Measurements from ENCODE around the gene PRR5L. TPM values are rescaled to one million over a fixed set of nuclear protein-coding genes. Genes with fewer than 3 reads are reported as not detected.
"Not testable (repeated sequence)": the region's sequence is repeated elsewhere in the genome, so short reads cannot be mapped to it uniquely, and the experiment has no call there.

PRR5L gene
- total RNA-seq, 1 donor from 2014 or later: 32.9 TPM

DNA sequence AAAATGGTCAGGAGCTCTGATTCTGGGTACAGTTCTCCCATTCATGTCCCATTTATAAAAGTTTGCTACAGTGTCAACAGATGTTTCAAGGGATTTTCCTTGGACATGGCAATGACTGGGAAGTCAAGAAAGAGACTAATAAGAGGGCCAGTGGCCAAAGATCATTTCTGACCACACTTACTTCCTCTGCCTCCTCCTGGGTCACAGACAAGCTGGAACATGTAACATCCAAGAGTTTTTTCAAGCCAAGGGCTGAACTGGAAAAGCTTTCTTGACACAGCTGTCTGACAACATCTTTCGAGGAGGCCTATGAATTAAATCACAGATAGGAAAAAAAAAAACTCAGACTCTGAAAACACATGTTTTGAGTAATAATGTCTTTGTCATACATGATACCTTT is 15.6 kb upstream of the PRR5L start:
- no peak for DNase-seq (ENCODE audit: low spot score)

GRCh38 chr11:36281850-36282249 is 14.2 kb upstream of the PRR5L start:
- DNase-seq (ENCODE audit: low spot score): no peak

DNA sequence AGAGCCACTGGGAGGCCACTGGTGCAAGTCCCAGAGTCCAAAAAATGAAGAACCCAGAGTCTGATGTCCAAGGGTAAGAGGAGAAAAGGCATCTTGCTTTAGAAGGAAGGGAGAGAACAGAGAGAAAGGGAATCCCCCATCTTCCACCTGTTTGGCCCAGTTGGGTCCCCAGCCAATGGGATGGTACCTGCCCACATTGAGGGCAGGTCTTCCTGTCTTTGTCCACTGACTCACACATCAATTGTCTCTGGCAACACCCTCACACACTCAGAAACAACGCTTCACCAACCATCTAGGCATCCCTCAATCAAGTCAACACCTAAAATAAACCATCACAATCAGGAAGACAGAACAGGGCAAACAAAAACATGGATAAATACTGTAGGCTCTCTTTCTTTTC is 13.2 kb upstream of the PRR5L start:
- no peak for DNase-seq (ENCODE audit: low spot score)

DNA sequence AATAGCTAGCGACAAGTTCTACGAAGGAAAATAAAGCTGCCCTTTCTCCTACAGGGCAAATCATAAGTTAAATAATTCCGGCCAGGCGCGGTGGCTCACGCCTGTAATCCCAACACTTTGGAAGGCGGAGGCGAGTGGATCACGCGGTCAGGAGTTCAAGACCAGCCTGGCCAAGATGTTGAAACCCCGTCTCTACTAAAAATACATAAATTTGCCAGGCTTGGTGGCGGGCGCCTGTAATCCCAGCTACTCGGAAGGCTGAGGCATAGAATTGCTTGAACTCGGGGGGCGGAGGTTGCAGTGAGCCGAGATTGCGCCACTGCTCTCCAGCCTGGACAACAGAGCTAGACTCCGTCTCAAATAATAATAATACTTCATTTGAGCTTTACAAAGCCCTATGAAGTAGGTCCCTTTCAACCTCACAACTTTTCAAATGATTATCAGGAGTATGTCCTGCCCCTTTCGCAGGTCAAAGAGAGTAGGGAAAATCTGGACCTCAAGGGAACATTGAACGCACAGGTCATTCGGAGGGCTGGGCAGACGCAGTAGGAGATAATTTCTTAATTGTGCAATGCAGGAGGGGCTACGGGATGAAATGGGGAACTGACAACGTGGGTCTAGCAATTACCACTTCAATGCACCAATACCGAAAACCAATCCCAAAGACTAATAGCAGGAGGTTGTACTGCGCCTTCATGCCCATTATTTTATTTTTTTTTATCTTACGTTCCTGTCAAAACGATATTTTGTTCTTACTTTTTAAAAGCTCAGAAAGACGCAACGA is 7.5 kb upstream of the PRR5L start:
- no peak for DNase-seq (ENCODE audit: low spot score)

- peak; percentile 96 for DNase-seq (ENCODE audit: low spot score)
Observed at GRCh38 chr11:36289226-36289852, 6.7 kb upstream of the PRR5L start, which contains the start of gene COMMD9. Gene COMMD9, minus strand, starts transcription at chr11:36289424. Its CDS starts 12 bp downstream, at chr11:36289412.

- no peak for DNase-seq (ENCODE audit: low spot score)
Observed at GRCh38 chr11:36292311-36292722, 3.8 kb upstream of the PRR5L start.

GRCh38 chr11:36296884-36297543 is 926 bp downstream of the PRR5L start:
- DNase-seq (ENCODE audit: low spot score): no peak

DNA sequence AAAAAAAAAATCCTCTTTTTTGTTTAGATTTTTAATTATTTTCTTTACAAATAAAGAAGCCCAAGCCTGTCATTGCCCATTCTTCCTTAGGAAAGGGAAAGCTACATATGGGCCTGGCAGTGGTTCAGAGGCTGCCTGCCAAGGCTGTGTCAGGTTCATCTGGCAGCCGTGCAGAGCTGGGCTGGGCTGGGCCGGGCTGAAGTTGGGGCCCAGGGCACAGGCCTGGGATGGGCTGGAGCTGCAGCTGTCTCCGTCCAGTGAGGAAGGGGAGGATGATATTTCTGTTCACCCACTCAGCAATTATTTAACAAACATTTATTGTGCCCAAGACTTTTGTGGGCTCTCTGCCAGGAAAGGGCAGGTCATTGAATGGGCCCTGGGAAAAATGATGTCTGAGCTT is 4.6 kb downstream of the PRR5L start:
- DNase-seq (ENCODE audit: low spot score): peak; percentile 63

GRCh38 chr11:36304351-36304750 is 8.3 kb downstream of the PRR5L start:
- DNase-seq (ENCODE audit: low spot score): no peak

GRCh38 chr11:36305047-36305446 is 9.0 kb downstream of the PRR5L start:
- DNase-seq (ENCODE audit: low spot score): no peak

DNA sequence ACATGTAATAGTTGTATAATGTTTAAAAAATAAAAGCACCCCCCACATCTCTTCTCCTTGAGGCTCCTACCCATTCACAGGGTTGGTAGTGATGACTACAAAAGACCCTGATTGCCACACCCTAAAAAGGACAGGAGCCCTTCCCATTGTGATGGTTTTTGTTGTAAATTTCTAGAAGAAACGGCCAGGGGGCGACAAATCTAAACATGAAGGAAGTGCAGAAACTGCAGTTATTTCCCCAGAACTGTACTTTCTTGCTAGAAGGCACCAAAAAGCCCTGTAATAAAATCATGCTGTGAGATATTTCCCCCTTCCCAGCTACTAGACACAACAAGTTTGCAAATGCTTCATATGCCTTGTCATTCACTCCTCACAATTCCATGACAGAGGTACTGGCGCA is 10.8 kb downstream of the PRR5L start:
- no peak for DNase-seq (ENCODE audit: low spot score)

DNA sequence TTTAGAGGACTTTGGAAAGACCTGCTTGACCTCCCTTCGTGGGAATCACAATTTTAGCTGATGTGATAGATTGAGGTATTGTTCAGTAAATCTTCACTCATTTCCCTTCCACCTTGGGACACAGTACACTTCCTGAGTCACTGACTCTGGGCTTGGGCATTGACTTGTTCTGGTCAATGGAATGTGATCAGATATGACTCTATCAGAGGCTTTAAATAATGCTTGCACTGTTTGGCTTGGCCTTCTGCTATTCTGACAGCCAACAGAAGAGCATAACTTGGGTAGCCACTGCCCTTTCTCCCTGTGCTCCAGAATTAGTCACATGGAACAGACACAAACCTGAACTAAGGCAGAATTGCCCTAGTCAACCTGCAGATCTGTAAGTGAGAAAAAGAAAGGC is 12.5 kb downstream of the PRR5L start:
- DNase-seq (ENCODE audit: low spot score): no peak

DNA sequence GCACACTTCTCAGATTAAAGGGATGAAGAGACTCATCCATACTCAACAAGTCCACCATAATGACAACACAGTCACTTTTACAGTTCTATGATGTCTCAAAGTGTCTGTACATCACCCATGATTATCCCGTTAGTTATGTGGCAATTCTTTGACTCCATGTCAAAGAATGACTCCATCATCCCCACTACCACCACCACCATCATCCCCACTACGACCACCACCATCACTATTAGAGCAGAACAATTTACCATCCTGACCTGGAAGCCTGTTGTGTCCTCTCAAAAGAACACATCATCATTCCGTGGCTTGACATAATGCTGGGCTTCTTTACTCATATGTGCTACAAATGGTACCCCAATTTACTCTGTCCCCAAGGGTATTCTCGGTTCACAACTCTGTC is 13.7 kb downstream of the PRR5L start:
- DNase-seq (ENCODE audit: low spot score): no peak

GRCh38 chr11:36311926-36312595 is 16.0 kb downstream of the PRR5L start:
- DNase-seq (ENCODE audit: low spot score): no peak

GRCh38 chr11:36312611-36313472 is 16.8 kb downstream of the PRR5L start:
- no peak for DNase-seq (ENCODE audit: low spot score)

- DNase-seq (ENCODE audit: low spot score): no peak
Observed at GRCh38 chr11:36313750-36314433, 17.8 kb downstream of the PRR5L start.

DNA sequence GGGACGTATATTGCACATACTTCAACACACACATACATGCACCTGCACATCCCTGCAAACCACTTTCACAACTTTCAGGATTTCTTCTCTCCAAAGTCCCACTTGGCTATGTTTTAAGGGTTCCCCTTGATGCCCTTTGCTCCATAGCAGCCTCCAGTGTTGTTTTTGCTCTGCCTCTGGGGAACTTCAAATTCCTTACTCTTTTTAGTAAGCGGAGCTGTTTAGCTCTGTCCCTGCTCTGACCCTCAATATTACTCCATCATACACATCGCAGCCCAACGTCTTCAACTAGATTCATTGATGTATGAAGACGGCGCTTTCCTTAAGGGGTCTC is 18.3 kb downstream of the PRR5L start:
- DNase-seq (ENCODE audit: low spot score): no peak

- no peak for DNase-seq (ENCODE audit: low spot score)
Observed at GRCh38 chr11:36316049-36316448, 20.0 kb downstream of the PRR5L start.

- DNase-seq (ENCODE audit: low spot score): no peak
Observed at GRCh38 chr11:36317992-36318391, 21.9 kb downstream of the PRR5L start.

DNA sequence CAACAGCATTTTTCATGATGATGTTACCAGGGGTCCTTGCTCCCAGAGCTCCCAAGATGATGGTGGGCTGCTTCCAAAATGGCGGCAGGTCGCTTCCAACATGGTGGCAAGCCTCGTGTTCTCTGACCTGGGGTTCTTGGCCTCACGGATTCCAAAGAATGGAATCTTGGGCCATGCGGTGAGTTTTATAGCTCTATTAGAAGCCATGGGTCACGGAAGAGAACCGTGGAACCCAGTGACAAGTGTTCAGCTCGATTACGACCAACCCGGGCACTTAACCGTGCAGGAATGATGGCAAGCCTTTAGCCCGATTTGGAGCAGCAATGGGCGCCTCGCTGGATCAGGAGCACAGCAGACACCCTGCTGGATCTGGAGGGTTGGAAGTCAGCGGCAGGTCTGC is 28.9 kb downstream of the PRR5L start:
- DNase-seq (ENCODE audit: low spot score): not testable (repeated sequence)

DNA sequence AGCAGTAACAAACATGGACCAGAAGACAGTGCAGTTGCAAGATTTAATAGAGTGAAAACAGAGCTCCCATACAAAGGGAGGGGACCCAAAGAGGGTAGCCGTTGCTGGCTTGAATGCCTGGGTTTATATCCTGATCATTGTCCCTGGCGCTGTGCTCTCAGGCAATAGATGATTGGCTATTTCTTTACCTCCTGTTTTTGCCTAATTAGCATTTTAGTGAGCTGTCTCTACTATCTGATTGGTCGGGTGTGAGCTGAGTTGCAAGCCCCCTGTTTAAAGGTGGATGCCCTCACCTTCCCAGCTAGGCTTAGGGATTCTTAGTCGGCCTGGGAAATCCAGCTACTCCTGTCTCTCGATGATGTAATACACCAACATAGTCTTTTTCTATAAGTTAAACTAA is 29.3 kb downstream of the PRR5L start:
- DNase-seq (ENCODE audit: low spot score): not testable (repeated sequence)
